HL-60 (cell line): ENCODE data around the gene SNRPD2.
A peak's percentile ranks its signal among the peaks of the same experiment; 100 is the strongest.

Source experiments
- DNase-seq, 2 experiments: peaks; one replicate each; pipeline ENCODE4 v3.0.0-alpha.2; 2010 to 2020; ENCODE audit warnings: low read depth in 1 of 2, low spot score in 1 of 2
- H3K27ac ChIP-seq: fragments of 250-450 bp; sonication (Bioruptor Pico); replicated peaks from 2 replicates; pipeline ENCODE4 v1.5.1; 2020; ENCODE audit warnings: mild to moderate bottlenecking, moderate library complexity
- H3K27me3 ChIP-seq: fragments of 250-450 bp; sonication (Bioruptor Pico); 2 replicates; pipeline ENCODE4 v1.5.1; 2021; ENCODE audit warnings: mild to moderate bottlenecking, moderate library complexity; ENCODE audit not compliant: insufficient read depth, poor library complexity, severe bottlenecking
- H3K4me3 ChIP-seq: replicated peaks from 2 replicates; pipeline ENCODE4 v1.5.1; 2011; ENCODE audit warnings: mild to moderate bottlenecking, control low read depth, low read length; ENCODE audit not compliant: insufficient read depth
- GABPA ChIP-seq: IDR thresholded peaks from 2 replicates; pipeline ENCODE4 v1.6.1; 2012; ENCODE audit warnings: low read depth
- POLR2AphosphoS5 ChIP-seq: IDR thresholded peaks from 2 replicates; pipeline ENCODE4 v1.6.1; 2012; ENCODE audit warnings: low read depth
- SPI1 ChIP-seq: IDR thresholded peaks from 2 replicates; pipeline ENCODE4 v1.6.1; 2012; ENCODE audit warnings: low read depth, mild to moderate bottlenecking, borderline replicate concordance
- TF ChIP-seq, protein P1 (sequence below): IDR thresholded peaks from one replicate; pipeline ENCODE4 v1.5.1; 2011; ENCODE audit warnings: low read length, control low read depth, inconsistent platforms; ENCODE audit not compliant: insufficient read depth
- TF ChIP-seq, protein P2 (sequence below): IDR thresholded peaks from 2 replicates; pipeline ENCODE4 v1.6.1; 2012; ENCODE audit warnings: low read depth; ENCODE audit not compliant: insufficient replicate concordance

Gene SNRPD2

DNA sequence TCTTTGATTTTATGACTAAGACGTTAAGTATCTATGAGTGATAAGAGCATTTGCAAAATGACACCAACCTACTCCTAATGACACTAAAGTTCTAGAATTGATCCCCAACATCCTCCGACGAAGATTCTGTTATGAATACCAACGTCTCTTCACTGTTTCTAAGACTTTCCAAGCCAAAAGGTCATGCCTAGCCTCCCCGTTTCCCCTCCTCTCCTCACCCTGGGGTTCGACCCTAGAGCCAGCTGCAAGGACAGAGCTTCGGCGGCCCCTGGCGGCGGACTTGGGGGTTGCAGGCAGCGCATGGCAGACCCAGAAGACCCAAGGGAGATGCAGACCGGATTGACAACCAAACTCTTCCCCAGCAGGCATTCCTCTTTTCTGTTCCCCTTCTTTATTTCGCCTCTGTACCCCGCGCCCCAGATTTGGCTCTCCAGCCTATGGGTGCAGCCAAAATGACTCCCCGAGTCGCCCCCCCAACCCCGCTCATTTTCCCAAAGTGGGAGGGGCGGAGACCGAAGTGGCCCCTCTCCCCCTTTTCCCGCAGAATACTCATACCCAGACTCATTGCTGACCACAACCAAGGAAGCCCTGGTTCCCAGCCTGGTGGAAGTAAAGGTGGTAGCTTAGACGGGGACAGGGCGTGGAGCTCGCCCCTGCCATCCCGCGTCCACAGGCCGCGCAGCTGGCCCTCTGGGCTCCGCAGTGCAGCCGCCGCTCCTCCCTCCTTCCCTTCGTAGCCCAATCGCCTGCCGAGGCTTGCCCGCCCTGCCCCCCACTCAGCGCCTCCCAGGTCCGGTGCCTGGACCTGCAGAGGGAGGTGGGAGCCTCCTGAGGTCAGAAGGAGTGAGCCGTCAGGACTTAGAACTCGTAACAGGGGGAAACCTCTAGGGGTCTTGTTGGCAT is 48.5 kb downstream of the SNRPD2 start:
- TF ChIP-seq, protein P1, sequence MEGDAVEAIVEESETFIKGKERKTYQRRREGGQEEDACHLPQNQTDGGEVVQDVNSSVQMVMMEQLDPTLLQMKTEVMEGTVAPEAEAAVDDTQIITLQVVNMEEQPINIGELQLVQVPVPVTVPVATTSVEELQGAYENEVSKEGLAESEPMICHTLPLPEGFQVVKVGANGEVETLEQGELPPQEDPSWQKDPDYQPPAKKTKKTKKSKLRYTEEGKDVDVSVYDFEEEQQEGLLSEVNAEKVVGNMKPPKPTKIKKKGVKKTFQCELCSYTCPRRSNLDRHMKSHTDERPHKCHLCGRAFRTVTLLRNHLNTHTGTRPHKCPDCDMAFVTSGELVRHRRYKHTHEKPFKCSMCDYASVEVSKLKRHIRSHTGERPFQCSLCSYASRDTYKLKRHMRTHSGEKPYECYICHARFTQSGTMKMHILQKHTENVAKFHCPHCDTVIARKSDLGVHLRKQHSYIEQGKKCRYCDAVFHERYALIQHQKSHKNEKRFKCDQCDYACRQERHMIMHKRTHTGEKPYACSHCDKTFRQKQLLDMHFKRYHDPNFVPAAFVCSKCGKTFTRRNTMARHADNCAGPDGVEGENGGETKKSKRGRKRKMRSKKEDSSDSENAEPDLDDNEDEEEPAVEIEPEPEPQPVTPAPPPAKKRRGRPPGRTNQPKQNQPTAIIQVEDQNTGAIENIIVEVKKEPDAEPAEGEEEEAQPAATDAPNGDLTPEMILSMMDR: peak; percentile 95
- TF ChIP-seq GABPA: no peak
- TF ChIP-seq, protein P2, sequence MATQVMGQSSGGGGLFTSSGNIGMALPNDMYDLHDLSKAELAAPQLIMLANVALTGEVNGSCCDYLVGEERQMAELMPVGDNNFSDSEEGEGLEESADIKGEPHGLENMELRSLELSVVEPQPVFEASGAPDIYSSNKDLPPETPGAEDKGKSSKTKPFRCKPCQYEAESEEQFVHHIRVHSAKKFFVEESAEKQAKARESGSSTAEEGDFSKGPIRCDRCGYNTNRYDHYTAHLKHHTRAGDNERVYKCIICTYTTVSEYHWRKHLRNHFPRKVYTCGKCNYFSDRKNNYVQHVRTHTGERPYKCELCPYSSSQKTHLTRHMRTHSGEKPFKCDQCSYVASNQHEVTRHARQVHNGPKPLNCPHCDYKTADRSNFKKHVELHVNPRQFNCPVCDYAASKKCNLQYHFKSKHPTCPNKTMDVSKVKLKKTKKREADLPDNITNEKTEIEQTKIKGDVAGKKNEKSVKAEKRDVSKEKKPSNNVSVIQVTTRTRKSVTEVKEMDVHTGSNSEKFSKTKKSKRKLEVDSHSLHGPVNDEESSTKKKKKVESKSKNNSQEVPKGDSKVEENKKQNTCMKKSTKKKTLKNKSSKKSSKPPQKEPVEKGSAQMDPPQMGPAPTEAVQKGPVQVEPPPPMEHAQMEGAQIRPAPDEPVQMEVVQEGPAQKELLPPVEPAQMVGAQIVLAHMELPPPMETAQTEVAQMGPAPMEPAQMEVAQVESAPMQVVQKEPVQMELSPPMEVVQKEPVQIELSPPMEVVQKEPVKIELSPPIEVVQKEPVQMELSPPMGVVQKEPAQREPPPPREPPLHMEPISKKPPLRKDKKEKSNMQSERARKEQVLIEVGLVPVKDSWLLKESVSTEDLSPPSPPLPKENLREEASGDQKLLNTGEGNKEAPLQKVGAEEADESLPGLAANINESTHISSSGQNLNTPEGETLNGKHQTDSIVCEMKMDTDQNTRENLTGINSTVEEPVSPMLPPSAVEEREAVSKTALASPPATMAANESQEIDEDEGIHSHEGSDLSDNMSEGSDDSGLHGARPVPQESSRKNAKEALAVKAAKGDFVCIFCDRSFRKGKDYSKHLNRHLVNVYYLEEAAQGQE: no peak
- TF ChIP-seq POLR2AphosphoS5: no peak
- 0 out of 2 replicates have a peak, but pooled peaks have one; percentile 7 for TF ChIP-seq SPI1
- peak; percentile 73 to 92 for DNase-seq
- H3K27me3 ChIP-seq: peaks cover 24% of the 10 kb centered on the region
- peak overlapping the region; percentile 68 for H3K27ac ChIP-seq
- H3K4me3 ChIP-seq: no peak overlapping the region

DNA sequence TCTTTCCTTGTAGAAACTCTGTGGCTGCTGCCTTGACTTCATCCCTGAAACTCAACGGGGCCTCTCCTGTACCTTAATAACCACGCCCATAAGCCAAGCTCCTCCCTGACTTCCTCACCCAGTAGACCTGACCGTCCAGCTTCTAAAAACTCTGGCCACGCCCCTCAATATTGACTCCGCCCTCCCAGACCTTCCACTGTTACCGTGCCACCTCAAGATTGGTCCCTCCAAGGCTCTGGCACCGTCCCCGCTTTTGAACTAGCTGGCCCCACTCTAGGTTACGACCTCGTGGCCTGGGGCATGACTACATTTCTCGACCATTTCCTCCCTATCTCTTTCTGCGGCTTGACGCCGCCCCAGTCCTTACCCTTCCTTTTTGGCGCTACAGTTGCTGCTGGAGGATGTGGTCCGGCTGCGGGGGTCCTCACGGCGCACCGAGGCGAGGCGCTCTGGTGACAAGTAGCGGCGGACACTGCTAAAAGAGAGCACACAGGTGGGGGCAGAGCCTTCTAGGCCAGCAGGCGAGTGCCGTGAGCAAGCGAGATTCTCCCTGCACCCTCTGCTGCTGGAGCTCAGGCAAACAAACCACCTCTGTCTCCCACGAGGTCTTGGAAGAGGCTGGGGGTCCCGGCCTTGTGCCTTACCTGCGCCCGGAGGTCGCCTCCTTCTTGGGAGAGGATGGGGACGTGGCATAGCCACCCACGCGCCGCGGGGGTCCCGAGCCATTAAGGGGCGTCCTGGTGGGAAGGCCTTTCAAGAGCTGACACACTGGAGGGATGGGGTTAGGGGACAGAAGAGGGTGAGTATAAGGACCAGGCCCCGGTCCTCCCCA is 50.3 kb downstream of the SNRPD2 start:
- TF ChIP-seq, protein P2: no peak
- TF ChIP-seq GABPA (no peak), SPI1 (peak; percentile 84), POLR2AphosphoS5 (peak; percentile 9; the same call in 1 of the 2 replicates)
- TF ChIP-seq, protein P1: no peak
- peak; percentile 90 to 96 for DNase-seq
- Histone ChIP-seq H3K4me3 (peak overlapping the region; percentile 43), H3K27me3 (peaks cover 20% of the 10 kb centered on the region), H3K27ac (peak overlapping the region; percentile 68)

DNA sequence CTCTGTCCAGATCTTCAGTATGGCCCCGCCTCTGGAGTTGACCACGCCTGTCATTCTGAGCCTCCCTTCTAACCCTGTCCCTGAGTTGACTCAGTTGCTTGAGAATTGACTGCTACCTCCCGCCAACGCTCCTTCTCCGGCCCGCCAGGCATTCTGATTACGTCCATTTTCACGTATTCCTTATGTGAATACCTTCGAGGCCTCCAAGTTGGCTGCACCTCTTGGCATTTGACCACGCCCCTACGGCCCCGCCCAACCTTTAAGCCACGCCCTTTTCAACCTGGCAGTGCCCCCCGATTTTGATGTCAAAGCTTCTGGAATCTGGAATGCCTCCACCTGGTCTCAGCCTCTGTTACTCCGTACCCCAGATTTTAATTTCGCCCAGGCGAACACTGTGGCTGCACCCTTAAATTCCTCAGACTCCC is 50.9 kb downstream of the SNRPD2 start:
- TF ChIP-seq POLR2AphosphoS5 (no peak), SPI1 (no peak)
- TF ChIP-seq, protein P2: no peak
- no peak for DNase-seq
- Histone ChIP-seq H3K4me3 (no peak overlapping the region), H3K27me3 (peaks cover 14% of the 10 kb centered on the region), H3K27ac (no peak overlapping the region)
